ENCODE data around the gene MAP3K5. TPM values are rescaled to one million over a fixed set of nuclear protein-coding genes. Genes with fewer than 3 reads are reported as not detected.

MAP3K5 gene
- total and polyA plus RNA-seq, 7 donors: 7.4 to 17.8 (median 9.4) TPM

DNA sequence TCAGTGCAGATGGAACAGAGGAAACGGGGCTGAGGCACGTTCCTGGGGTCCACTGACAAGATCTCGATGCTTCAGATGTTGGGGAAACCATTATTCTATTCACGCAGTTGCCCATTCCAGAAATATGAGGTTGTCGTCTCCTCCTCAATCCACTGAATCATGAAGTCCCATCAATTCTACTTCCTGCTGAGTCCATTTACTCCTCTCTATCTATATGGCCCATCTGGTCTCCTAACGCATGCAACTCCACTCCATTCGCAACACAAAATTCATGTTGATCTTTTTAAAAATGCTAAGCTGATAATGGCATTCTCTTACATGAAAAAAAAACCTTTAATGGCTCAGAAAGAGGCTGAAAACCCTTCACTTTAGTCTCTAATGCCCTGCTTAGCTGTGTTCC, 37.5 kb downstream of the MAP3K5 start:
- no peaks in the 10 kb centered on the region for H3K36me3 ChIP-seq
- DNase-seq: no peak
- H3K27ac ChIP-seq: no peak overlapping the region
- H3K9me3 ChIP-seq: no peaks in the 10 kb centered on the region
- no peaks in the 10 kb centered on the region for H3K27me3 ChIP-seq
- TF ChIP-seq EP300 (IDR thresholded peaks at IDR 0.05) (no peak), POLR2AphosphoS5 (IDR thresholded peaks at IDR 0.05) (no peak), POLR2A (IDR thresholded peaks at IDR 0.05) (no peak)
- TF ChIP-seq, protein P1, sequence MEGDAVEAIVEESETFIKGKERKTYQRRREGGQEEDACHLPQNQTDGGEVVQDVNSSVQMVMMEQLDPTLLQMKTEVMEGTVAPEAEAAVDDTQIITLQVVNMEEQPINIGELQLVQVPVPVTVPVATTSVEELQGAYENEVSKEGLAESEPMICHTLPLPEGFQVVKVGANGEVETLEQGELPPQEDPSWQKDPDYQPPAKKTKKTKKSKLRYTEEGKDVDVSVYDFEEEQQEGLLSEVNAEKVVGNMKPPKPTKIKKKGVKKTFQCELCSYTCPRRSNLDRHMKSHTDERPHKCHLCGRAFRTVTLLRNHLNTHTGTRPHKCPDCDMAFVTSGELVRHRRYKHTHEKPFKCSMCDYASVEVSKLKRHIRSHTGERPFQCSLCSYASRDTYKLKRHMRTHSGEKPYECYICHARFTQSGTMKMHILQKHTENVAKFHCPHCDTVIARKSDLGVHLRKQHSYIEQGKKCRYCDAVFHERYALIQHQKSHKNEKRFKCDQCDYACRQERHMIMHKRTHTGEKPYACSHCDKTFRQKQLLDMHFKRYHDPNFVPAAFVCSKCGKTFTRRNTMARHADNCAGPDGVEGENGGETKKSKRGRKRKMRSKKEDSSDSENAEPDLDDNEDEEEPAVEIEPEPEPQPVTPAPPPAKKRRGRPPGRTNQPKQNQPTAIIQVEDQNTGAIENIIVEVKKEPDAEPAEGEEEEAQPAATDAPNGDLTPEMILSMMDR (IDR thresholded peaks at IDR 0.05): no peak
- H3K4me3 ChIP-seq: no peak overlapping the region
- 84 to 97% methylated on average over 7 of the region's 7 CpGs for WGBS, 2 donors
- intact Hi-C loops (cut with DNase I): no loop called here
- H3K4me1 ChIP-seq: peaks cover 0 to 12% (median 0%) of the 10 kb centered on the region in 4 donors

DNA sequence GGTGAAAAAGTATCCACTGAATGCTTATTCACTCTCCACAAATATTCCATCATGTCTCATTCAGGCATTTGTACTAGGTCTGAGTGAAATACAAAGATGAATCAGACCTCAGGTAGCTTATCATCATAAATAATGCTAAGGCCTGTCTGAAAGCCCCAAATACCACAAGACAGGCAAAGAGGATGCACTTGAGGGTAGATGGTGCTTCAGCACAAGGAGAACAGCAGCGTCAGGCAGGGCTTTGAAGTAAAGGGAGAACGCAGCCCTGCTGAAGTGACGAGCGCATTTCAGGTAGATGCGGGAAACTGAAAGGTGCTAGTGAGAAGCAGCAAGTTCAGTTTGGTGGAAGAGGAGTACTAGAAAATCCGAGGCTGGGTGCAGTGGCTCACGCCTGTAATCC, 38.7 kb downstream of the MAP3K5 start:
- Histone ChIP-seq H3K4me3 (no peak overlapping the region), H3K27me3 (no peaks in the 10 kb centered on the region), H3K36me3 (no peaks in the 10 kb centered on the region), H3K9me3 (no peaks in the 10 kb centered on the region), H3K27ac (no peak overlapping the region), H3K4me1 (peaks cover 0 to 12% (median 0%) of the 10 kb centered on the region in 4 donors)
- WGBS, 2 donors: 78 to 86% methylated on average over 7 of the region's 7 CpGs
- intact Hi-C loops (cut with DNase I): no loop called here
- no peak for TF ChIP-seq EP300 (IDR thresholded peaks at IDR 0.05)
- TF ChIP-seq, protein P1 (IDR thresholded peaks at IDR 0.05): no peak
- no peak for DNase-seq

DNA sequence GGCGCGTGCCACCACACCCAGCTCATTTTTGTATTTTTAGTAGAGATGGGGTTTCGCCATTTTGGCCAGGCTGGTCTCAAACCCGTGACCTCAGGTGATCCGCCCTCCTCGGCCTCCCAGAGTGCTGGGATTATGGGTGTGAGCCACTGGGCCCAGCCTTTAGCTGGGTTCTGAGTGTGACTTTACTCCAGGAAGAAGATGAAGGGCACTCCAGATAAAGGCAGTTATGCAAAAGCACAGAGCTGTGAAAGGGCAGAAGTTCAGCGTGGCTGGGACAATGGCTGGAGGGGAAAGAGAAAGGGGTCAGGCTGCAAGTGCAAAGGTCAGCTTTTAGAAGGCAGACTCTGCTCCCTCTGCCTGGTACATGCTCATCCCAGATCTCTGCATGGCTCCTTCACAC, 39.7 kb downstream of the MAP3K5 start:
- DNase-seq: no peak
- no peaks in the 10 kb centered on the region for H3K9me3 ChIP-seq
- H3K36me3 ChIP-seq: no peaks in the 10 kb centered on the region
- WGBS, 2 donors: 55 to 72% methylated on average over 7 of the region's 7 CpGs
- no peak overlapping the region for H3K27ac ChIP-seq
- intact Hi-C loops (cut with DNase I): no loop called here
- no peak overlapping the region for H3K4me3 ChIP-seq
- H3K27me3 ChIP-seq: no peaks in the 10 kb centered on the region
- TF ChIP-seq EP300 (IDR thresholded peaks at IDR 0.05): no peak
- no peak for TF ChIP-seq POLR2AphosphoS5 (IDR thresholded peaks at IDR 0.05)
- no peak for TF ChIP-seq POLR2A (IDR thresholded peaks at IDR 0.05)
- TF ChIP-seq, protein P1 (IDR thresholded peaks at IDR 0.05): no peak
- H3K4me1 ChIP-seq: peaks cover 0 to 12% (median 0%) of the 10 kb centered on the region in 4 donors

DNA sequence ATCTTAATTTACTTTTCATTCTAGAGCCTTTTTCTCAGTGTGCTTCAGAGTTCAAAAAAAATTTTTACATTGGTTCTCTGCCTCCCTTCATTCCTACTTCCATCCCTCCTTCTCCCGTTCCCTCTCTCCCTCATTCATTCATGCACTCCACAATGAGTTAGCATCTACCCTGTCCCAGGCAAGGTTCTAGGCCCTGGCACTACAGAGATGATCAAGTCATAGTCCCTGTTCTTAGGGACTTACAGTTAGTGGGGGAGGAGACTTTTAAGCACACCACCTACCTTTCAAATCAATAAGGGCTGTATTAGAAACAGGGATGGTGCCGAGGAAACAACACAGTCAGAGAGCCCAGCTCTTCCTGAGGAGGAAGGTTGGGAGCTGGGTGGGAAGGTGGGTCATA, 40.3 kb downstream of the MAP3K5 start:
- H3K9me3 ChIP-seq: no peaks in the 10 kb centered on the region
- 68 to 85% methylated on average over 2 of the region's 2 CpGs for WGBS, 2 donors
- H3K4me3 ChIP-seq: no peak overlapping the region
- H3K36me3 ChIP-seq: no peaks in the 10 kb centered on the region
- TF ChIP-seq POLR2A (IDR thresholded peaks at IDR 0.05): no peak
- TF ChIP-seq, protein P1 (IDR thresholded peaks at IDR 0.05): no peak
- no peak for TF ChIP-seq EP300 (IDR thresholded peaks at IDR 0.05)
- no peak for TF ChIP-seq POLR2AphosphoS5 (IDR thresholded peaks at IDR 0.05)
- no peaks in the 10 kb centered on the region for H3K27me3 ChIP-seq
- H3K27ac ChIP-seq: no peak overlapping the region
- intact Hi-C loops (cut with DNase I): no loop called here
- no peak for DNase-seq
- H3K4me1 ChIP-seq: peaks cover 0 to 12% (median 0%) of the 10 kb centered on the region in 4 donors

DNA sequence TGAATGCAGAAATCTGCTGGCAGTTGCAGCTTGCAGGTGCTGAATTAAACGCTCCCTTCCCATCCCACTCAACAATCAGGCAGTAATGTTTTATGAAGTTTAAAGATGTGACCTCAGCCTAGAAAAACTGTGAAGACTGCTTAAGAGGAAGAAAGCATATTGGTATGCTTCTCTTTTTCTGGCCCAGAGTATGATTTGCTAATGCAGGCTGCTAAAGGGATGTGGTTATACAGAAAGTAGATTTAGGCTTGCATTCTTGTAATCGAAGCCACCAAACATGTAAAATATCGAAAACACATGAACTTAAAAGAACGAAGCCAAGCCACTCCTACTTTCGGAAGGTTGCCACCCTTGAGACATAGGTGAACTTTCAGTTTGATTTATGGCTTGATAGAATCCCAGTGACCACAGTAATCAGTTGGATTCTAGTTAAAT, 40.7 kb downstream of the MAP3K5 start:
- 8 to 16% methylated on average over 5 of the region's 5 CpGs for WGBS, 2 donors
- Histone ChIP-seq H3K27ac (no peak overlapping the region), H3K36me3 (no peaks in the 10 kb centered on the region), H3K9me3 (no peaks in the 10 kb centered on the region), H3K4me1 (peaks cover 0 to 12% (median 0%) of the 10 kb centered on the region in 4 donors), H3K27me3 (no peaks in the 10 kb centered on the region), H3K4me3 (no peak overlapping the region)
- no peak for TF ChIP-seq EP300 (IDR thresholded peaks at IDR 0.05)
- TF ChIP-seq, protein P1 (IDR thresholded peaks at IDR 0.05): no peak
- no peak for TF ChIP-seq POLR2AphosphoS5 (IDR thresholded peaks at IDR 0.05)
- TF ChIP-seq POLR2A (IDR thresholded peaks at IDR 0.05): no peak
- intact Hi-C loops (cut with DNase I): no loop called here
- DNase-seq: no peak

Measured in sigmoid colon (tissue), 7 donors.